K562 (cell line): ENCODE measurements around the gene TBRG4.

ENCODE experiments used
- CBFB ChIP-seq: sonication (generic); formaldehyde crosslinking; IDR thresholded peaks from 2 replicates; pipeline ENCODE4 v1.4.0; 2020; ENCODE audit warnings: mild to moderate bottlenecking, missing genetic modification reagents
- CBX1 ChIP-seq: sonication (generic); IDR thresholded peaks from 2 replicates; pipeline ENCODE4 v1.6.1; 2016; ENCODE audit warnings: antibody characterized with exemption, low read depth, mild to moderate bottlenecking
- HMGXB4 ChIP-seq: sonication (generic); formaldehyde crosslinking; IDR thresholded peaks from 2 replicates; pipeline ENCODE4 v1.8.1; 2023; ENCODE audit warnings: mild to moderate bottlenecking, missing genetic modification reagents
- LEF1 ChIP-seq: fragments of 450-650 bp; IDR thresholded peaks from 2 replicates; pipeline ENCODE4 v1.6.1; 2016; ENCODE audit warnings: mild to moderate bottlenecking
- MYNN ChIP-seq, 2 experiments: sonication (generic); formaldehyde crosslinking in 1 of 2; IDR thresholded peaks; 2 replicates each; pipeline versions ENCODE4 v1.5.0 to v1.6.1; 2016 to 2020; ENCODE audit warnings: antibody characterized with exemption in 1 of 2, missing genetic modification reagents in 1 of 2
- PCBP1 ChIP-seq: fragments of 200-400 bp; formaldehyde crosslinking; IDR thresholded peaks from 2 replicates; pipeline ENCODE4 v1.6.1; 2018; ENCODE audit warnings: mild to moderate bottlenecking, low read depth, low read length; ENCODE audit not compliant: poor library complexity, severe bottlenecking
- RCOR1 ChIP-seq, 2 experiments: IDR thresholded peaks; 2 replicates each; pipeline ENCODE4 v1.6.1; 2012; ENCODE audit warnings: low read depth in 2 of 2, low read length in 2 of 2, borderline replicate concordance in 1 of 2, improper control_type of control experiment in 1 of 2
- SMARCC2 ChIP-seq: fragments of 450-650 bp; IDR thresholded peaks from 2 replicates; pipeline ENCODE4 v1.6.1; 2017; ENCODE audit warnings: antibody characterized with exemption, moderate library complexity, mild to moderate bottlenecking, low read depth
- SRF ChIP-seq, 2 experiments: fragments of 250-450, 450-650 bp in 1 of 2; sonication (Bioruptor Pico) in 1 of 2; sonication (generic) in 1 of 2; formaldehyde crosslinking; IDR thresholded peaks; 2 replicates each; pipeline versions ENCODE4 v1.5.0 to v1.5.1; 2020 to 2022; ENCODE audit warnings: mild to moderate bottlenecking in 1 of 2, missing genetic modification reagents in 1 of 2
- TF ChIP-seq, protein P1 (sequence below): fragments of 450-650 bp; IDR thresholded peaks from 2 replicates; pipeline ENCODE4 v1.6.1; 2016; ENCODE audit warnings: borderline replicate concordance

- TF ChIP-seq SRF (CRISPR knock-in tag; IDR thresholded peaks at IDR 0.05) (no peak), PCBP1 (no peak), SMARCC2 (no peak), RCOR1 (IDR thresholded peaks at IDR 0.05; ENCODE audit: borderline replicate concordance in 1 of 2, low read depth in 2 of 2, low read length in 2 of 2) (no peak), LEF1 (no peak), HMGXB4 (CRISPR knock-in tag) (no peak), CBFB (CRISPR knock-in tag) (no peak), MYNN (IDR thresholded peaks at IDR 0.05) (no peak), MYNN (CRISPR knock-in tag; IDR thresholded peaks at IDR 0.05) (no peak), CBX1 (no peak)
- TF ChIP-seq, protein P1, sequence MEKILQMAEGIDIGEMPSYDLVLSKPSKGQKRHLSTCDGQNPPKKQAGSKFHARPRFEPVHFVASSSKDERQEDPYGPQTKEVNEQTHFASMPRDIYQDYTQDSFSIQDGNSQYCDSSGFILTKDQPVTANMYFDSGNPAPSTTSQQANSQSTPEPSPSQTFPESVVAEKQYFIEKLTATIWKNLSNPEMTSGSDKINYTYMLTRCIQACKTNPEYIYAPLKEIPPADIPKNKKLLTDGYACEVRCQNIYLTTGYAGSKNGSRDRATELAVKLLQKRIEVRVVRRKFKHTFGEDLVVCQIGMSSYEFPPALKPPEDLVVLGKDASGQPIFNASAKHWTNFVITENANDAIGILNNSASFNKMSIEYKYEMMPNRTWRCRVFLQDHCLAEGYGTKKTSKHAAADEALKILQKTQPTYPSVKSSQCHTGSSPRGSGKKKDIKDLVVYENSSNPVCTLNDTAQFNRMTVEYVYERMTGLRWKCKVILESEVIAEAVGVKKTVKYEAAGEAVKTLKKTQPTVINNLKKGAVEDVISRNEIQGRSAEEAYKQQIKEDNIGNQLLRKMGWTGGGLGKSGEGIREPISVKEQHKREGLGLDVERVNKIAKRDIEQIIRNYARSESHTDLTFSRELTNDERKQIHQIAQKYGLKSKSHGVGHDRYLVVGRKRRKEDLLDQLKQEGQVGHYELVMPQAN: no peak
Measured at GRCh38 chr7:45114926-45115325, 3.4 kb upstream of the TBRG4 start.
